K562 (cell line): Measurements from ENCODE around the gene ZKSCAN3. TPM values are rescaled to one million over a fixed set of nuclear protein-coding genes. Genes with fewer than 3 reads are reported as not detected.

Experiments used
- ATAC-seq: fragments of 200-7000 bp; cut with Tn5 transposase; 3 replicates; pipeline ENCODE4 v1.9.1; 2020; ENCODE audit warnings: moderate library complexity
- BruUV-seq: library from RNA; stranded (reverse); fragments of 400-500 nt; replicated peaks from 2 replicates; lab custom pipeline; 2021; lab: Mats Ljungman, UMichigan
- CTCF ChIA-PET: fragments of 300-600 bp; formaldehyde crosslinking; extraction: SDS; loops from one replicate; lab custom pipeline; 2021; ENCODE audit warnings: low intra/inter-chr PET ratio; lab: Yijun Ruan, JAX
- POLR2A ChIA-PET: fragments of 300-600, 350-650 bp; sonication (Branson Sonifier 250); formaldehyde crosslinking; extraction: SDS; loops from one replicate; lab custom pipeline; 2021; ENCODE audit warnings: antibody characterized with exemption, inconsistent platforms; lab: Yijun Ruan, JAX
- DNase-seq, 4 experiments: peaks; one replicate each; pipeline versions ENCODE4 v3.0.0 to v3.0.0-alpha.2; 2011 to 2018; ENCODE audit warnings: low spot score in 3 of 4, mixed read lengths in 3 of 4; ENCODE audit errors: extremely low read depth in 1 of 4
- FAIRE-seq: peaks from 2 replicates; lab custom pipeline; 2011; peaks lifted over from hg19 to GRCh38; lab: Jason Lieb, UNC
- H2AFZ ChIP-seq: 2 replicates; pipeline ENCODE4 v1.6.0; 2011; ENCODE audit warnings: low read depth, low read length, control low read depth, inconsistent platforms
- H3K27ac ChIP-seq: fragments of 200-600 bp; 3 replicates; pipeline ENCODE4 v1.8.0; 2011; ENCODE audit warnings: low read depth, mild to moderate bottlenecking, control low read depth, inconsistent platforms, low read length, moderate library complexity, mixed read lengths; ENCODE audit errors: extremely low read depth
- H3K27me3 ChIP-seq, 2 experiments: fragments of 300-600 bp in 1 of 2; 2 replicates in 1 of 2; 3 replicates in 1 of 2; pipeline versions ENCODE4 v1.6.0 to v1.8.0; 2011; ENCODE audit warnings: inconsistent platforms in 2 of 2, low read length in 2 of 2, mild to moderate bottlenecking in 1 of 2, mixed read lengths in 1 of 2, moderate library complexity in 1 of 2; ENCODE audit not compliant: control insufficient read depth in 2 of 2, insufficient read depth in 2 of 2
- H3K36me3 ChIP-seq: fragments of 300-600 bp; 3 replicates; pipeline ENCODE4 v1.8.0; 2011; ENCODE audit warnings: mild to moderate bottlenecking, low read length, inconsistent platforms; ENCODE audit not compliant: control insufficient read depth, insufficient read depth
- H3K4me1 ChIP-seq, 2 experiments: fragments of 200-600 bp in 1 of 2; replicated peaks in 1 of 2; 2 replicates in 1 of 2; 3 replicates in 1 of 2; pipeline versions ENCODE4 v1.5.1 to v1.8.0; 2011; ENCODE audit warnings: inconsistent platforms in 2 of 2, low read length in 2 of 2, mild to moderate bottlenecking in 1 of 2, mixed read lengths in 1 of 2, moderate library complexity in 1 of 2; ENCODE audit not compliant: control insufficient read depth in 2 of 2, insufficient read depth in 2 of 2
- H3K4me2 ChIP-seq: 2 replicates; pipeline ENCODE4 v1.6.1; 2011; ENCODE audit warnings: low read length, control low read depth, inconsistent platforms, mixed read lengths; ENCODE audit not compliant: insufficient read depth
- H3K4me3 ChIP-seq: fragments of 200-600 bp; sonication (generic), shearing (Covaris generic); 2 replicates; pipeline ENCODE4 v1.5.1; 2016; ENCODE audit warnings: control low read depth, inconsistent platforms
- H3K79me2 ChIP-seq: fragments of 200-600 bp; 3 replicates; pipeline ENCODE4 v1.8.0; 2011; ENCODE audit warnings: low read length, inconsistent platforms; ENCODE audit not compliant: control insufficient read depth, insufficient read depth
- H3K9ac ChIP-seq, 2 experiments: 2 replicates each; pipeline versions ENCODE4 v1.6.0 to v1.6.1; 2011; ENCODE audit warnings: low read depth in 2 of 2, low read length in 2 of 2, control low read depth in 1 of 2, inconsistent platforms in 1 of 2, mild to moderate bottlenecking in 1 of 2, mixed read lengths in 1 of 2; ENCODE audit not compliant: insufficient read depth in 1 of 2
- H3K9me1 ChIP-seq: one replicate; pipeline ENCODE4 v1.6.0; 2011; ENCODE audit warnings: inconsistent platforms, mild to moderate bottlenecking, low read length, moderate library complexity; ENCODE audit not compliant: control insufficient read depth, insufficient read depth
- H3K9me3 ChIP-seq: replicated peaks from 2 replicates; pipeline ENCODE4 v1.5.1; 2011; ENCODE audit warnings: low read depth, low read length, inconsistent platforms; ENCODE audit not compliant: control insufficient read depth, insufficient read depth
- H4K20me1 ChIP-seq: replicated peaks from 2 replicates; pipeline ENCODE4 v1.6.1; 2011; ENCODE audit warnings: low read length, inconsistent platforms, mixed read lengths; ENCODE audit not compliant: control insufficient read depth, insufficient read depth
- DIDO1 ChIP-seq: fragments of 450-650 bp; IDR thresholded peaks from 2 replicates; pipeline ENCODE4 v1.6.1; 2016; ENCODE audit warnings: low read depth, missing biosample characterization, missing genetic modification characterization
- ETS2 ChIP-seq: IDR thresholded peaks from 2 replicates; pipeline ENCODE4 v1.6.1; 2016; ENCODE audit warnings: borderline replicate concordance, missing genetic modification characterization, mild to moderate bottlenecking, moderate library complexity, missing compliant biosample characterization; ENCODE audit not compliant: poor library complexity, severe bottlenecking
- MECOM ChIP-seq: fragments of 250-450 bp; sonication (Bioruptor Pico); IDR thresholded peaks from 2 replicates; pipeline ENCODE4 v1.8.0; 2022; ENCODE audit warnings: inconsistent platforms
- RBM25 ChIP-seq: fragments of 200-400 bp; formaldehyde crosslinking; IDR thresholded peaks from 2 replicates; pipeline ENCODE4 v1.6.1; 2018; ENCODE audit warnings: low read length, low read depth, moderate library complexity; ENCODE audit not compliant: severe bottlenecking
- SMARCE1 ChIP-seq: fragments of 450-650 bp; IDR thresholded peaks from 2 replicates; pipeline ENCODE4 v1.7.1; 2016; ENCODE audit warnings: mild to moderate bottlenecking
- SRSF9 ChIP-seq: fragments of 200-400 bp; formaldehyde crosslinking; IDR thresholded peaks from 2 replicates; pipeline ENCODE4 v1.6.1; 2017; ENCODE audit warnings: low read depth, low read length, borderline replicate concordance
- TFAM ChIP-seq: fragments of 250-450 bp; sonication (Bioruptor Pico); conservative IDR thresholded peaks from 2 replicates; pipeline ENCODE4 v1.5.0; 2021; ENCODE audit warnings: mild to moderate bottlenecking, moderate library complexity
- ZNF140 ChIP-seq: fragments of 250-450 bp; sonication (Bioruptor Pico); IDR thresholded peaks from 2 replicates; pipeline ENCODE4 v1.8.0; 2021; ENCODE audit warnings: moderate library complexity, mild to moderate bottlenecking, inconsistent platforms
- ZNF444 ChIP-seq: fragments of 250-450 bp; sonication (Bioruptor Pico); IDR thresholded peaks from 2 replicates; pipeline ENCODE4 v1.4.0; 2020; ENCODE audit warnings: mild to moderate bottlenecking, moderate library complexity
- WGBS: fragments of 100-300 bp; shearing (Covaris generic); methylation state at CpG from one replicate; pipeline ENCODE4 v1.1.6; 2016; ENCODE audit warnings: low coverage, mixed read lengths; ENCODE audit not compliant: insufficient coverage; ENCODE audit errors: missing lambda C conversion rate; 5-methylcytosine and 5-hydroxymethylcytosine counted together
- in situ Hi-C: fragments of 300-500 bp; cut with MboI; formaldehyde crosslinking; loops from 4 replicates; pipeline ENCODE4 v1.15.0; 2018; ENCODE audit warnings: inconsistent platforms, mixed read lengths
- intact Hi-C: fragments of 100-400 bp; cut with micrococcal nuclease; formaldehyde crosslinking; loops from 2 replicates; pipeline ENCODE4 v1.14.2; 2022
- polyA plus RNA-seq, 8 experiments: library from polyadenylated mRNA; depleted of rRNA in 4 of 8; stranded (reverse) in 5 of 8; unstranded in 3 of 8; fragments of >200 nt; fragmentation: Nextera tagmentation in 2 of 8; fragmentation: Illumina TruSeq in 1 of 8; extraction: Ambion mirVana in 2 of 8; extraction: Trizol in 1 of 8; gene quantifications; 2 replicates each; pipeline versions ENCODE4 v1.2.1 to v1.2.3, GENCODE V29; 2011 to 2014; ENCODE audit warnings: inconsistent platforms in 1 of 8, missing spikeins in 1 of 8
- total RNA-seq, 7 experiments: library from RNA; depleted of rRNA in 6 of 7; stranded (reverse); fragments of >200 nt in 6 of 7; fragmentation: Illumina TruSeq in 2 of 7; extraction: Trizol in 2 of 7; gene quantifications; 2 replicates each; pipeline versions ENCODE4 v1.2.1 to v1.2.3, GENCODE V29; 2011 to 2021; ENCODE audit warnings: low replicate concordance in 1 of 7
- TF ChIP-seq, protein P1 (sequence below): IDR thresholded peaks from 3 replicates; pipeline ENCODE4 v1.6.1; 2011; ENCODE audit warnings: borderline replicate concordance, mild to moderate bottlenecking; ENCODE audit not compliant: insufficient read length, insufficient read depth
- TF ChIP-seq, protein P2 (sequence below): fragments of 250-450 bp; sonication (Bioruptor Pico); IDR thresholded peaks from 2 replicates; pipeline ENCODE4 v1.5.0; 2021; ENCODE audit warnings: mild to moderate bottlenecking, borderline replicate concordance
- TF ChIP-seq, protein P3 (sequence below): sonication (generic); formaldehyde crosslinking; IDR thresholded peaks from 2 replicates; pipeline ENCODE4 v1.8.1; 2023; ENCODE audit warnings: mild to moderate bottlenecking, missing genetic modification reagents
- TF ChIP-seq, protein P4 (sequence below): sonication (generic); formaldehyde crosslinking; IDR thresholded peaks from 2 replicates; pipeline ENCODE4 v1.8.1; 2023; ENCODE audit warnings: mild to moderate bottlenecking, missing genetic modification reagents

Gene ZKSCAN3
- total and polyA plus RNA-seq, 9 of the 15 experiments (the other 6 are each of a cell fraction or from before 2014, with no cell fraction given) = 3.0 to 12.4 (median 10.2) TPM

DNA sequence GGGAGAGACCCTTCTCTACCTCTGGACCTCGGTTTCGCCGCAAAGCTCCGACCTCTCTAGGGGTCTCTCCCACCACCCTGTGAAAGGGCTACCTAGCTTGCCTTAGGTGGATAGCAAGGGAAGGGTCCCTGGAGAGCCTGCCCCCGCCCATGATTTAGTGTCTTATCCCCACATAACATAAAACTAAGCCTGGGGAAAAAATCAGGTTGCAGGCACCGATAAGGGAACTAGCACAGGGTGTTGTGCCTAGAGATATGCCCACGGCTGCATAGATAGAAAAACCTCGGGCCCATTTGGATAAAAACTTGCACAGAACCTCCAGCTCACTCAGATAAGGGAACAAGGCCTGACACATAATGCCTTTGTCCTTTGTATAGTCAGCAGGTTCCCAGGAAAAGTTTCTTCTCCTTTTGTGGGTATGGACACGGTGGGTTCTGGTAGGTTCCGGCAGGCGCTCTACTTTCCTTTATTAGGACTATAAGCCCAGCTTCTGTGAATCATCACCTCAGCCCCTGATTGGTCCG lies 14.6 kb upstream of the ZKSCAN3 start:
- BruUV-seq = TSS peak; percentile 70
- H3K27ac ChIP-seq = peak overlapping the region; percentile 98
- H3K9ac ChIP-seq = peak overlapping the region; percentile 84 to 99; a peak in 3 of 4 replicates
- DNase-seq (peak; percentile 80 to 91 (median 86)), FAIRE-seq (no peak), ATAC-seq (peak; percentile 33)
- WGBS = under 1% methylated on average over 12 of the region's 12 CpGs
- no peaks in the 10 kb centered on the region for H4K20me1 ChIP-seq
- intact Hi-C loops = loop anchor here (5.0 kb wide), 4 partner anchors 53 to 528 kb away; partner anchors contain the start of gene PGBD1
- in situ Hi-C loops = no loop called here
- peaks cover 37% of the 10 kb centered on the region for H3K79me2 ChIP-seq
- H3K36me3 ChIP-seq = no peaks in the 10 kb centered on the region
- ChIA-PET CTCF (interaction anchor here (0.6 kb wide), 1 partner anchor 231 kb away, joined by 3 read pairs; no protein-coding TSS in a partner anchor), POLR2A (interaction anchor here (0.6 to 6.4 kb wide), 55 partner anchors 8 to 1309 kb away, joined by 3 to 80 read pairs (median 4); partner anchors contain the start of genes PGBD1, ZKSCAN3, ZKSCAN4 and ZKSCAN8)
- H3K27me3 ChIP-seq = no peaks in the 10 kb centered on the region
- peak overlapping the region; percentile 69 for H3K4me3 ChIP-seq
- peaks cover 2% of the 10 kb centered on the region; the same call in 1 of the 2 replicates for H3K9me3 ChIP-seq
- H3K9me1 ChIP-seq = no peaks in the 10 kb centered on the region
- peaks cover 23 to 43% of the 10 kb centered on the region in 2 experiments for H3K4me1 ChIP-seq
- peak overlapping the region; percentile 95 for H3K4me2 ChIP-seq
- peak overlapping the region; percentile 61 for H2AFZ ChIP-seq
- TF ChIP-seq SMARCE1 (peak; percentile 95), SRSF9 (no peak), MECOM (CRISPR knock-in tag) (peak; percentile 73), TFAM (CRISPR knock-in tag) (no peak), ZNF444 (CRISPR knock-in tag) (no peak), ETS2 (tag) (no peak), ZNF140 (no peak), DIDO1 (tag) (peak; percentile 51; the same call in 1 of the 2 replicates), RBM25 (peak; percentile 85)
- TF ChIP-seq, protein P1, sequence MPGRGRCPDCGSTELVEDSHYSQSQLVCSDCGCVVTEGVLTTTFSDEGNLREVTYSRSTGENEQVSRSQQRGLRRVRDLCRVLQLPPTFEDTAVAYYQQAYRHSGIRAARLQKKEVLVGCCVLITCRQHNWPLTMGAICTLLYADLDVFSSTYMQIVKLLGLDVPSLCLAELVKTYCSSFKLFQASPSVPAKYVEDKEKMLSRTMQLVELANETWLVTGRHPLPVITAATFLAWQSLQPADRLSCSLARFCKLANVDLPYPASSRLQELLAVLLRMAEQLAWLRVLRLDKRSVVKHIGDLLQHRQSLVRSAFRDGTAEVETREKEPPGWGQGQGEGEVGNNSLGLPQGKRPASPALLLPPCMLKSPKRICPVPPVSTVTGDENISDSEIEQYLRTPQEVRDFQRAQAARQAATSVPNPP = no peak
- TF ChIP-seq, protein P2, sequence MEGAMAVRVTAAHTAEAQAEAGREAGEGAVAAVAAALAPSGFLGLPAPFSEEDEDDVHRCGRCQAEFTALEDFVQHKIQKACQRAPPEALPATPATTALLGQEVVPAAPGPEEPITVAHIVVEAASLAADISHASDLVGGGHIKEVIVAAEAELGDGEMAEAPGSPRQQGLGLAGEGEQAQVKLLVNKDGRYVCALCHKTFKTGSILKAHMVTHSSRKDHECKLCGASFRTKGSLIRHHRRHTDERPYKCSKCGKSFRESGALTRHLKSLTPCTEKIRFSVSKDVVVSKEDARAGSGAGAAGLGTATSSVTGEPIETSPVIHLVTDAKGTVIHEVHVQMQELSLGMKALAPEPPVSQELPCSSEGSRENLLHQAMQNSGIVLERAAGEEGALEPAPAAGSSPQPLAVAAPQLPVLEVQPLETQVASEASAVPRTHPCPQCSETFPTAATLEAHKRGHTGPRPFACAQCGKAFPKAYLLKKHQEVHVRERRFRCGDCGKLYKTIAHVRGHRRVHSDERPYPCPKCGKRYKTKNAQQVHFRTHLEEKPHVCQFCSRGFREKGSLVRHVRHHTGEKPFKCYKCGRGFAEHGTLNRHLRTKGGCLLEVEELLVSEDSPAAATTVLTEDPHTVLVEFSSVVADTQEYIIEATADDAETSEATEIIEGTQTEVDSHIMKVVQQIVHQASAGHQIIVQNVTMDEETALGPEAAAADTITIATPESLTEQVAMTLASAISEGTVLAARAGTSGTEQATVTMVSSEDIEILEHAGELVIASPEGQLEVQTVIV (CRISPR knock-in tag) = no peak
- TF ChIP-seq, protein P3, sequence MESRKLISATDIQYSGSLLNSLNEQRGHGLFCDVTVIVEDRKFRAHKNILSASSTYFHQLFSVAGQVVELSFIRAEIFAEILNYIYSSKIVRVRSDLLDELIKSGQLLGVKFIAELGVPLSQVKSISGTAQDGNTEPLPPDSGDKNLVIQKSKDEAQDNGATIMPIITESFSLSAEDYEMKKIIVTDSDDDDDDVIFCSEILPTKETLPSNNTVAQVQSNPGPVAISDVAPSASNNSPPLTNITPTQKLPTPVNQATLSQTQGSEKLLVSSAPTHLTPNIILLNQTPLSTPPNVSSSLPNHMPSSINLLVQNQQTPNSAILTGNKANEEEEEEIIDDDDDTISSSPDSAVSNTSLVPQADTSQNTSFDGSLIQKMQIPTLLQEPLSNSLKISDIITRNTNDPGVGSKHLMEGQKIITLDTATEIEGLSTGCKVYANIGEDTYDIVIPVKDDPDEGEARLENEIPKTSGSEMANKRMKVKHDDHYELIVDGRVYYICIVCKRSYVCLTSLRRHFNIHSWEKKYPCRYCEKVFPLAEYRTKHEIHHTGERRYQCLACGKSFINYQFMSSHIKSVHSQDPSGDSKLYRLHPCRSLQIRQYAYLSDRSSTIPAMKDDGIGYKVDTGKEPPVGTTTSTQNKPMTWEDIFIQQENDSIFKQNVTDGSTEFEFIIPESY = no peak
- TF ChIP-seq, protein P4, sequence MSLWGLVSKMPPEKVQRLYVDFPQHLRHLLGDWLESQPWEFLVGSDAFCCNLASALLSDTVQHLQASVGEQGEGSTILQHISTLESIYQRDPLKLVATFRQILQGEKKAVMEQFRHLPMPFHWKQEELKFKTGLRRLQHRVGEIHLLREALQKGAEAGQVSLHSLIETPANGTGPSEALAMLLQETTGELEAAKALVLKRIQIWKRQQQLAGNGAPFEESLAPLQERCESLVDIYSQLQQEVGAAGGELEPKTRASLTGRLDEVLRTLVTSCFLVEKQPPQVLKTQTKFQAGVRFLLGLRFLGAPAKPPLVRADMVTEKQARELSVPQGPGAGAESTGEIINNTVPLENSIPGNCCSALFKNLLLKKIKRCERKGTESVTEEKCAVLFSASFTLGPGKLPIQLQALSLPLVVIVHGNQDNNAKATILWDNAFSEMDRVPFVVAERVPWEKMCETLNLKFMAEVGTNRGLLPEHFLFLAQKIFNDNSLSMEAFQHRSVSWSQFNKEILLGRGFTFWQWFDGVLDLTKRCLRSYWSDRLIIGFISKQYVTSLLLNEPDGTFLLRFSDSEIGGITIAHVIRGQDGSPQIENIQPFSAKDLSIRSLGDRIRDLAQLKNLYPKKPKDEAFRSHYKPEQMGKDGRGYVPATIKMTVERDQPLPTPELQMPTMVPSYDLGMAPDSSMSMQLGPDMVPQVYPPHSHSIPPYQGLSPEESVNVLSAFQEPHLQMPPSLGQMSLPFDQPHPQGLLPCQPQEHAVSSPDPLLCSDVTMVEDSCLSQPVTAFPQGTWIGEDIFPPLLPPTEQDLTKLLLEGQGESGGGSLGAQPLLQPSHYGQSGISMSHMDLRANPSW = no peak
